ENCODE measurements around the gene LGI4. TPM values are rescaled to one million over a fixed set of nuclear protein-coding genes. Genes with fewer than 3 reads are reported as not detected.

LGI4 gene
- total and polyA plus RNA-seq, 7 donors = 4.2 to 47.1 (median 31.6) TPM

GRCh38 chr19:35166100-35167063 is 31.5 kb upstream of the LGI4 start:
- H3K4me1 ChIP-seq = no peaks in the 10 kb centered on the region
- H3K27ac ChIP-seq = no peak overlapping the region
- DNase-seq = peak; percentile 20
- intact Hi-C loops (cut with DNase I) = no loop called here
- 92 to 96% methylated on average over 7 of the region's 7 CpGs for WGBS, 2 donors
- peaks cover 0 to 38% (median 10%) of the 10 kb centered on the region in 4 donors for H3K36me3 ChIP-seq
- no peaks in the 10 kb centered on the region for H3K27me3 ChIP-seq
- H3K9me3 ChIP-seq = peaks cover 6 to 15% (median 12%) of the 10 kb centered on the region in 4 donors
- no peak for TF ChIP-seq POLR2A (IDR thresholded peaks at IDR 0.05)
- no peak for TF ChIP-seq EP300 (IDR thresholded peaks at IDR 0.05)
- TF ChIP-seq CTCF (IDR thresholded peaks at IDR 0.05) = no peak
- no peak for TF ChIP-seq POLR2AphosphoS5 (IDR thresholded peaks at IDR 0.05)
- no peak overlapping the region for H3K4me3 ChIP-seq

GRCh38 chr19:35165200-35166058 is 30.6 kb upstream of the LGI4 start:
- Histone ChIP-seq H3K4me3 (no peak overlapping the region), H3K4me1 (no peaks in the 10 kb centered on the region), H3K27me3 (peaks cover 0 to under 1% (median 0%) of the 10 kb centered on the region in 3 donors), H3K9me3 (peaks cover 6 to 15% (median 12%) of the 10 kb centered on the region in 4 donors), H3K27ac (no peak overlapping the region), H3K36me3 (peaks cover 0 to 39% (median 10%) of the 10 kb centered on the region in 4 donors)
- WGBS, 2 donors = 57 to 79% methylated on average over 5 of the region's 5 CpGs
- TF ChIP-seq CTCF (IDR thresholded peaks at IDR 0.05) = no peak
- no peak for TF ChIP-seq EP300 (IDR thresholded peaks at IDR 0.05)
- no peak for TF ChIP-seq POLR2A (IDR thresholded peaks at IDR 0.05)
- no peak for TF ChIP-seq POLR2AphosphoS5 (IDR thresholded peaks at IDR 0.05)
- peak; percentile 38 for DNase-seq
- intact Hi-C loops (cut with DNase I) = no loop called here

- WGBS, 2 donors = 48 to 95% methylated on average over 2 of the region's 2 CpGs
- H3K4me3 ChIP-seq = no peak overlapping the region
- peak; percentile 10 for DNase-seq
- peaks cover 6 to 15% (median 12%) of the 10 kb centered on the region in 4 donors for H3K9me3 ChIP-seq
- no peak overlapping the region for H3K27ac ChIP-seq
- no peaks in the 10 kb centered on the region for H3K4me1 ChIP-seq
- TF ChIP-seq POLR2A (IDR thresholded peaks at IDR 0.05) = no peak
- no peak for TF ChIP-seq EP300 (IDR thresholded peaks at IDR 0.05)
- TF ChIP-seq POLR2AphosphoS5 (IDR thresholded peaks at IDR 0.05) = no peak
- TF ChIP-seq CTCF (IDR thresholded peaks at IDR 0.05) = no peak
- peaks cover 0 to 39% (median 10%) of the 10 kb centered on the region in 4 donors for H3K36me3 ChIP-seq
- peaks cover 0 to 5% (median 0%) of the 10 kb centered on the region in 3 donors for H3K27me3 ChIP-seq
- intact Hi-C loops (cut with DNase I) = no loop called here
These were observed 29.6 kb upstream of the LGI4 start for GRCh38 chr19:35164418-35164817.

- TF ChIP-seq POLR2A (IDR thresholded peaks at IDR 0.05) (no peak), EP300 (IDR thresholded peaks at IDR 0.05) (no peak), POLR2AphosphoS5 (IDR thresholded peaks at IDR 0.05) (no peak), CTCF (IDR thresholded peaks at IDR 0.05) (no peak)
- peak; percentile 27 for DNase-seq
- H3K9me3 ChIP-seq = peaks cover 6 to 15% (median 12%) of the 10 kb centered on the region in 4 donors
These were observed 27.8 kb upstream of the LGI4 start for GRCh38 chr19:35162471-35163326.

More at GRCh38 chr19:35162471-35163326, 27.8 kb upstream of the LGI4 start:
- H3K27me3 ChIP-seq = peaks cover 0 to 5% (median under 1%) of the 10 kb centered on the region in 3 donors
- 85 to 94% methylated on average over 6 of the region's 6 CpGs for WGBS, 2 donors
- no peak overlapping the region for H3K27ac ChIP-seq
- no peak overlapping the region for H3K4me3 ChIP-seq
- H3K36me3 ChIP-seq = peaks cover 0 to 44% (median 10%) of the 10 kb centered on the region in 4 donors
- no peaks in the 10 kb centered on the region for H3K4me1 ChIP-seq
- intact Hi-C loops (cut with DNase I) = no loop called here

Data from sigmoid colon (tissue), 7 donors.